ENCODE measurements around the gene CRNKL1.

- TF ChIP-seq CTCF (IDR thresholded peaks at IDR 0.05) (no peak), POLR2AphosphoS5 (IDR thresholded peaks at IDR 0.05) (no peak), POLR2A (IDR thresholded peaks at IDR 0.05) (no peak), EP300 (IDR thresholded peaks at IDR 0.05) (no peak)
Observed at GRCh38 chr20:20037960-20038359, 14.3 kb downstream of the CRNKL1 start.

All from stomach (tissue), 4 donors.